NOMO-1 treated with DMSO at 0.1 percent for 48 hours (cell line): ENCODE measurements around the gene OR14A2.
A peak's percentile ranks its signal among the peaks of the same experiment; 100 is the strongest.
"Not testable (repeated sequence)": the region's sequence is repeated elsewhere in the genome, so short reads cannot be mapped to it uniquely, and the experiment has no call there.

ENCODE experiments used
- DNase-seq: peaks from one replicate; lab custom pipeline; 2025; ENCODE audit not compliant: unreplicated experiment; lab: John Stamatoyannopoulos, UW

The OR14A2 gene

GRCh38 chr1:247748041-247748440 is at the start of gene OR14A2:
Gene OR14A2 (minus strand): TSS chr1:247748141.
- DNase-seq: no peak

- DNase-seq: no peak
These were observed 49.6 kb upstream of the OR14A2 start for GRCh38 chr1:247797518-247797917.

GRCh38 chr1:247769603-247770002 is 21.7 kb upstream of the OR14A2 start:
- no peak for DNase-seq

GRCh38 chr1:247760456-247760855 is 12.5 kb upstream of the OR14A2 start, which contains the start of gene OR1C1:
Gene OR1C1 (minus strand): TSS chr1:247760556. CDS start chr1:247758406, 2,150 bp downstream.
- DNase-seq: no peak

GRCh38 chr1:247754311-247754710 is 6.4 kb upstream of the OR14A2 start:
- DNase-seq: not testable (repeated sequence)

GRCh38 chr1:247749870-247750269 is 1.9 kb upstream of the OR14A2 start:
- DNase-seq: no peak

GRCh38 chr1:247747616-247748015 is 325 bp downstream of the OR14A2 start:
- no peak for DNase-seq

GRCh38 chr1:247746391-247746935 is 1.5 kb downstream of the OR14A2 start:
- DNase-seq: no peak

- not testable (repeated sequence) for DNase-seq
These were observed 5.7 kb downstream of the OR14A2 start for GRCh38 chr1:247742215-247742760.

- no peak for DNase-seq
These were observed 6.2 kb downstream of the OR14A2 start for GRCh38 chr1:247741756-247742155.

- no peak for DNase-seq
These were observed 7.2 kb downstream of the OR14A2 start for GRCh38 chr1:247740721-247741120.

- DNase-seq: no peak
These were observed 9.6 kb downstream of the OR14A2 start, which contains the start of gene OR14K1 for GRCh38 chr1:247738315-247738714. Gene OR14K1 (plus strand): TSS chr1:247738615. CDS start chr1:247738615, 0 bp downstream.

- DNase-seq: no peak
These were observed 26.7 kb downstream of the OR14A2 start for GRCh38 chr1:247721222-247721621.

GRCh38 chr1:247716546-247716945 is 31.4 kb downstream of the OR14A2 start, which contains the start of gene OR6F1:
Gene OR6F1 (minus strand): TSS chr1:247716646. CDS start chr1:247712755, 3,891 bp downstream.
- DNase-seq: no peak

GRCh38 chr1:247713753-247714152 is 34.2 kb downstream of the OR14A2 start:
- no peak for DNase-seq

- DNase-seq: not testable (repeated sequence)
These were observed 37.3 kb downstream of the OR14A2 start for GRCh38 chr1:247710681-247711080.

- DNase-seq: no peak
These were observed 46.6 kb downstream of the OR14A2 start for GRCh38 chr1:247701338-247701737.

- peak; percentile 51 for DNase-seq
These were observed 66.5 kb downstream of the OR14A2 start for GRCh38 chr1:247681288-247681897.

GRCh38 chr1:247680171-247680570 is 67.8 kb downstream of the OR14A2 start:
- DNase-seq: no peak

- DNase-seq: no peak
These were observed 68.3 kb downstream of the OR14A2 start, which contains the start of gene OR13G1 for GRCh38 chr1:247679639-247680038. Gene OR13G1 (minus strand): TSS chr1:247679739. CDS start chr1:247673041, 6,698 bp downstream.
